ENCODE results near the gene SETD1B.
"Not testable (repeated sequence)": the region's sequence is repeated elsewhere in the genome, so short reads cannot be mapped to it uniquely, and the experiment has no call there.

Gene SETD1B

GRCh38 chr12:121827351-121828099 is 23.7 kb downstream of the SETD1B start:
- no peak for DNase-seq

GRCh38 chr12:121828306-121828705 is 24.5 kb downstream of the SETD1B start:
- DNase-seq, result no peak

- no peak for DNase-seq
Observed at GRCh38 chr12:121828826-121829225, 25.0 kb downstream of the SETD1B start.

DNA sequence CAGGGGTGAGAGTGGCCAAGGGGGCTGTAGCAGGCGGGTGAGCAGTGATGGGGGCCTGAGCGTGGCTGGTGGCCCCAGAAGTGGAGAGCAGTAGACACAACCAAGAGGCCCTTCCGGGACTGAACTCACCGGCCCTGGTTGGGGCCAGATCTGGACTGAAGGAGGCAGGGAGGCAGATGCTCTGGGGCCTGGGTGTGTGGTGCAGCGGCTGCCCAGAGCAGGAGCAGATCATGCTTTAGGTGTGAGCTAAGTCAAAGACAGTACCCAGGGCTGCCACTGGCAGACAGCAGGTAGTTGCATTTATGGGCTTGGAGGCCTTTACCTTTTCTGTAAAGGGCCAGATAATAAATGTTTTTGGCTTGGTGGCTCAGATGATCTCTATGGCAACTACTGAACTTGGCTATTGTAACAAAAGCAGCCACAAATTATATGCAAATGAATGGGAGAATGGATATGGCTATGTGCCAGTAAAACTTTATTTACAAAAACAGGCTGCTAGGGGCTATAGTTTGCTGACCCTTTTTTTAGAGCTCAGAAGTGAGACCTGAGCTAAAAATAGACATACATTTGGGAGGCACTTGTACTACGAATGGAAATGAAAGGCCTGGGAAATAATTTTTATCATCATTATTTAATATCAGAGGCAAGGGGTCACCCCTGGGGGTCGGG is 25.6 kb downstream of the SETD1B start:
- DNase-seq, result no peak

- DNase-seq, result no peak
Observed at GRCh38 chr12:121830134-121830533, 26.3 kb downstream of the SETD1B start.

GRCh38 chr12:121830588-121831265 is 26.9 kb downstream of the SETD1B start:
- DNase-seq, result no peak

GRCh38 chr12:121831571-121832245 is 27.9 kb downstream of the SETD1B start:
- DNase-seq, result no peak

DNA sequence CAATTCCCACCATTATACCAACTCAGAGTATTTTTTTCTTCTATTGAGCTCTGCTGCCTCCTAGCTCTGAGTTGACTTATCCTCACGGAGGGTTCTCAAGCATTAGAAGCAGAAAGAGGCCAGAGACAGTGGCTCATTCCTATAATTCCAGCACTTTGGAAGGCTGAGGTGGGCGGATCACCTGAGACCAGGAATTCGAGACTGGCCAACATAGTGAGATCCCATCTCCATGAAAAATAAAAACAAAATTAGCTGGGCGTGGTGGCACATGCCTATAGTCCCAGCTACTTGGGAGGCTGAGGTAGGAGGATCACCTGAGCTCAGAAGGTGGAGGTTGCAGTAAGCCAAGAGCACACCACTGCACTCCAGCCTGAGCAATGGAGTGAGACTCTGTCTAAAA is 33.9 kb downstream of the SETD1B start:
- no peak for DNase-seq

DNA sequence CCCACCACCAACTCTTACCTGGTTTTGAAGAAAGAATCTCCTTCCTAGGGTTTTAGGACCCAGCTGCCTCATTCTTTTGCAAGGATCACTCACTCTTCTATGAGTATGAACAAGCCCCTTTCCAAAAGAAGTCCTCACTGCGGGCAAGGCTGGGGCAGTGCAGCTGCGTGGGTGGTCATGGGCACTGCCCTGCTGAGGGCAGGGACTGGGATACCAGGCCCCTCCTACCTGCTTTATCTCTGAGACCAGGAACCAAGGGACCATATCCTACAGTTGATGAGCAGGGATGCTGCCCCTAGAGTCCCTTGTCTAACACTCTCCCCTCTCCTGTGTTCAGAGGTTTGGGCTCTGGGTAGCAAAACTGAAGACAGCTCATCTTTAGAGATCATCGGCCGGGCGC is 34.3 kb downstream of the SETD1B start:
- no peak for DNase-seq

DNA sequence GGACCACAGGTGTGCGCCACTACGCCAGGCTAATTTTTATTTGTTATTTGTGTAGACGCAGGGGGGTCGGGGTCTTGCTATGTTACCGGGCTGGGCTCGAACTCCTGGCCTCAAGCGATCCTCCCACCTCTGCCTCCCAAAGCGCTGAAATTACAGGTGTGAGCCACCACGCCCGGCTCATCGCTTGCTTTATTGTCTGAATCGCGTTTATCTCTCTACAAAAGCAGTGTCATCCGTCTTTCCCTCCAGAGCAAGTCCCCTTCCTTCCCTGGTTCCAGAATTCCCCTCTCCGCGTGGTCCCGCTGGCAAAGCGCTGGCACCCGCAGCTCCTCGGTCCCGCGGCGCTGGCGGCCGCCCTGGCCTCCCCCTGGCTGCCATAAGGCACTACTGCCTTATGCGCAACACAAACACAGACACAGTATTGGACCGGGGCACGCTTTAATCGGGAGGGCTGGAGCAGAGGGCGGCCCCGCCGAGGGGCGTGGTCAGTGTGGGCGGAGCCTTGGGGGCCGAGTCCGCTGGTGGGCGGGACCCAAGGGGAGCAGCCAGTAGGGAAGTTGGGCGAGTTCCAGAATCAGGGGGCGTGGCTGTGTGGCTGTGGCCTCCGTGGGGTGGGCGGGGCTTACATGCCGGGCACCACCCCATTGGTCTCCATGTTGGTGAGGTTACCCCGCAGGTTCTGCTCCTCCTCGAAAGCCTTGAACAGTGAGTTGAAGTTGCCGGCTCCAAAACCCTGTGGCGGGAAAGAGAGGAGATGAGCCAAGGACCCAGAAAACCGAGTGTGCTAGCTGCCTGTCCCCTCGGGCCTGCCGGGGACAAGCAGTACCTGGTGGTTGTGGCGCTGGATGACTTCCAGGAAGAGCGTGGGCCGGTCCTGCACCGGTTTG is 35.5 kb downstream of the SETD1B start:
- peak; percentile 98 for DNase-seq

DNA sequence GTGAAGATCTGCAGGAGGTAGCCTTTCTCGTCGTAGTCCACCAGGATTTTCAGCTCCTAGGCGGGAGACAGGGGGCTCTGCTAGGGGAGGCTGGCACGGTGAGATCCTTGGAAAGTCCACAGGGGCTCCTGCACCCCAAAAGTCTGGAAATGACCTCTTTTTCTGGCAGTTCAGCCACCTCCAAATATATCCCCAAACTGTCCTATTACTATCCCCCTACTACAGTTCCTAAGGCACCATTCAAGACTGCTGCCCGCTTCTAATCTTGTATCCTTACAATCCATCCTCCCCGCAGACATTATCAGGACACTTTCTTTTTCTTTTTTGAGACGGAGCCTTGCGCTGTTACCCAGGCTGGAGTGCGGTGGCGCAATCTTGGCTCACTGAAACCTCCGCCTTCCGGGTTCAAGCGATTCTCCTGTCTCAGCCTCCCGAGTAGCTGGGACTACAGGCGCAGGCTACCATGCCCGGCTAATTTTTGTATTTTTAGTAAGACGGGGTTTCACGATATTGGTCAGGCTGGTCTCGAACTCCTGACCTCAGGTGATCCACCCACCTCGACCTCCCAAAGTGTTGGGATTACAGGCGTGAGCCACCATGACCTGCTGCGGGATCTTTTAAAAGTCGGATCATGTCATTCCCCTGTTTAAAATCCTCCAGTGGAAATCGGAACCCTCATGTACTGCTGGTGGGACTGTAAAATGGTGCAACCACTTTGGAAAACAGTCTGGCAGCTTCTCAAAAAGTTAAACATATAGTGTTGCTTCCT is 36.4 kb downstream of the SETD1B start:
- no peak for DNase-seq

- DNase-seq, result no peak
Observed at GRCh38 chr12:121843236-121843982, 39.6 kb downstream of the SETD1B start.

DNA sequence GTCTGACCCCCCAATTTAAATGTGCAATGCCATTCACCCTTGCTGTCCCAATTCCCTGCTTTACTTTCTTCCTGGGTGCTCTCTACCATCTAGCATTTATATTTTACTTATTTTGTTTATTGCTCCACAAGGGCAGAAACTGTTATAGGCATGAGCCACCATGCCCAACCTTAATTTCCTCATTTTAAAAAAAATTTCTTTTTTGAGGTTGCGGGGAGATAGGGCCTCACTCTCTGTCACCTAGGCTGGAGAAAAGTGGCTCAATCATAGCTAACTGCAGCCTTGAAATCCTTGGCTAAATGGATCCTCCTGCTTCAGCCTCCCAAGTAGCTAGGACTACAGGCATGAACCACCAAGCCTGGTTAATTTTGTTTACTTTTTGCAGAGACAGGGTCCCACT is 41.9 kb downstream of the SETD1B start:
- DNase-seq, result no peak

DNA sequence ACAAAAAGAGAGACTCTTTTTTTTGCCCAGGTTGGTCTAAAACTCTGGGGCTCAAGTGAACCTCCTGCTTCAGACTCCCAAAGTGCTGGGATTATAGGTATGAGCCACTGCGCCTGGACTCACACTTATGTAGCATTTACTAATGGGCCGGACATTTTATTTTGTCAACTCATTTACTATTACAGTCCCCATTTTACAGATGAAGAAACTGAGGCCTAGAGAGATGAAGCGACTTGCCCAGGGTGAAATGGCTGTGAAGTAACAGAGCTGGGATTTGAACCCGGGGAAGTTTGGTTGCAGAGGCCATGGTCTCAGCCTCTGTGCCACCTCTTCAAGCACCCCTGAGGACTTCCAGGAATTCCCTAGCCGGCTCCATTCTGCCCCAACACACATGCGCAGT is 45.4 kb downstream of the SETD1B start:
- no peak for DNase-seq

DNA sequence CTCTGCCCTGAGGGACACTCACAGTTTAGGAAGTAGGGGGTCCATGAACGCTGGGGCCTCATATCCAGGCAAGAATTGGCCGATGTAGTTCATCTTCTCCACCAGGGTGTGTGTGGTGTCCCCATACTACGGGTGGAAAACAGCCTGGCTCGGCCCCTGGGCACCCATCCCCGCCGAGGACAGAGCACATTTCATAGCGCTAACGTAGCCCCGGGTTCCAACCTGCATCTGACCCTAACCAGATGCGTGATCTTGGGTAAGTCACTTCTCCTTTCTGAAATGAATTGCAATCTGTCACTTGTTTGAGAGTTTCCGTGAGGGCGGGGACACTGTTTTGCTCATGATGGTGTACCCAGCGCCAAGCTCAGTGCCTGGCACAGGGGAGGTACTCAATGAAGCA is 45.9 kb downstream of the SETD1B start:
- DNase-seq, result no peak

- not testable (repeated sequence) for DNase-seq
Observed at GRCh38 chr12:121852392-121852791, 48.6 kb downstream of the SETD1B start.

DNA sequence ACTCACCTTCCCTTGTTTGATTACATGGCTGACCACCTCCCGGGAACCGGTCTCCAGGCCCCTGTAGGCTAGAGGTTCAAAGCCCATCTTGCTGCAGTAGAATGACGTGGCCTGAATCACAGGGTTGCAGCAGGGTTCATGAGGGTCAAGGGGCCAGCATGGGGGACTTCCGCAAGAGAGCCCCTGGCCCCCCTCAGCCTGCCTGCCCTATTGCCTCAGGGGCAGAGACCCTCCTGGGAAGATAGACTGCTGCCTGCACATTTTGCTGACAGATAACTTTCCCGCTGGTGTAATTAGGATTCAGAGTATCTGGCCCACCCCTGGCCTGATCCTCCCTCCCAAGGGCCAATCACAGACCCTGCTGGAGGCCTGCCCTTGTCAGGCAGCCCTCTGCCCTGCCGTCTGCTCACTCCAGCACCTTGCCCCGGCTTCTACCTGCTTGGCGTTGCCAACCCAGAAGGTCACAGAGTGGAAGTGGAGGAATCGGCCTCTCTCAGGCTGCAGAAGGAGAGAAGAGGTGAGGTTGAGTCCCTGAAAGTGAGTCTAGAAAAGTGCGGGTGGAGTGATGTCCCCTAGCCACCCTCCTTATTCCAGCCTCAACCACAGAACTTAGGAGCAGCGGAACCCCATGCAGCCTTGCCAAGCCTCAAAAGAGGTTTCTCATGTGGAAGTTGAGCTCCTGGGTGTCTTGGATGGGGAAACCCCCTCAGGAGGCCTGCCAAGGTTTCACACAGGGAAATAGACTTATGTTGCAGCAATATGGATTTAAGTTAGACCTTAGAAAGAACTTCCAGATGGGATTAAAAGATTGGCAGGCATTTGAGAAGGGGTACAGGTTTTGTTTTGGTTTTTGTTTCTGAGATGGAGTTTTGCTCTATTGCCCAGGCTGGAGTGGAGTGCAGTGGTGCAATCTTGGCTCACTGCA is 53.8 kb downstream of the SETD1B start:
- no peak for DNase-seq

- DNase-seq, result no peak
Observed at GRCh38 chr12:121858318-121858661, 54.5 kb downstream of the SETD1B start.

- no peak for DNase-seq
Observed at GRCh38 chr12:121858662-121859572, 55.1 kb downstream of the SETD1B start, which contains the start of gene HPD. HPD (minus strand) TSS chr12:121858859; CDS start chr12:121858823, 36 bp downstream.

Measured in NCI-H2107 (cell line).